DND-41 (cell line): ENCODE measurements around the gene MLLT6.

Experiments used
- EZH2 ChIP-seq: IDR thresholded peaks from 3 replicates; pipeline ENCODE4 v1.6.1; 2012; ENCODE audit warnings: borderline replicate concordance, low read depth, mild to moderate bottlenecking, moderate library complexity, low read length, inconsistent platforms; ENCODE audit not compliant: severe bottlenecking
- TF ChIP-seq, protein P1 (sequence below): IDR thresholded peaks from 2 replicates; pipeline ENCODE4 v1.5.1; 2012; ENCODE audit warnings: borderline replicate concordance, low read length, moderate library complexity, mild to moderate bottlenecking; ENCODE audit not compliant: poor library complexity, severe bottlenecking; ENCODE audit errors: extremely low read depth

DNA sequence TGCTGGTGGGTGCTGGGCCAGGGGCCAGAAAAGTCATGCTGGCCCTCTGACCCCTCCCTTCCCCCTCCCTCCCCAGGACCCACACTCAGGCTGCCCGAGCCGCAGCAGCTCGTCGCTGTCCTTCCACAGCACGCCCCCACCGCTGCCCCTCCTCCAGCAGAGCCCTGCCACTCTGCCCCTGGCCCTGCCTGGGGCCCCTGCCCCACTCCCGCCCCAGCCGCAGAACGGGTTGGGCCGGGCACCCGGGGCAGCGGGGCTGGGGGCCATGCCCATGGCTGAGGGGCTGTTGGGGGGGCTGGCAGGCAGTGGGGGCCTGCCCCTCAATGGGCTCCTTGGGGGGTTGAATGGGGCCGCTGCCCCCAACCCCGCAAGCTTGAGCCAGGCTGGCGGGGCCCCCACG lies 16.7 kb downstream of the MLLT6 start:
- TF ChIP-seq EZH2 = no peak
- TF ChIP-seq, protein P1, sequence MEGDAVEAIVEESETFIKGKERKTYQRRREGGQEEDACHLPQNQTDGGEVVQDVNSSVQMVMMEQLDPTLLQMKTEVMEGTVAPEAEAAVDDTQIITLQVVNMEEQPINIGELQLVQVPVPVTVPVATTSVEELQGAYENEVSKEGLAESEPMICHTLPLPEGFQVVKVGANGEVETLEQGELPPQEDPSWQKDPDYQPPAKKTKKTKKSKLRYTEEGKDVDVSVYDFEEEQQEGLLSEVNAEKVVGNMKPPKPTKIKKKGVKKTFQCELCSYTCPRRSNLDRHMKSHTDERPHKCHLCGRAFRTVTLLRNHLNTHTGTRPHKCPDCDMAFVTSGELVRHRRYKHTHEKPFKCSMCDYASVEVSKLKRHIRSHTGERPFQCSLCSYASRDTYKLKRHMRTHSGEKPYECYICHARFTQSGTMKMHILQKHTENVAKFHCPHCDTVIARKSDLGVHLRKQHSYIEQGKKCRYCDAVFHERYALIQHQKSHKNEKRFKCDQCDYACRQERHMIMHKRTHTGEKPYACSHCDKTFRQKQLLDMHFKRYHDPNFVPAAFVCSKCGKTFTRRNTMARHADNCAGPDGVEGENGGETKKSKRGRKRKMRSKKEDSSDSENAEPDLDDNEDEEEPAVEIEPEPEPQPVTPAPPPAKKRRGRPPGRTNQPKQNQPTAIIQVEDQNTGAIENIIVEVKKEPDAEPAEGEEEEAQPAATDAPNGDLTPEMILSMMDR = no peak
